ENCODE results near the gene P3R3URF. TPM values are rescaled to one million over a fixed set of nuclear protein-coding genes. Genes with fewer than 3 reads are reported as not detected.

The P3R3URF gene
- total RNA-seq, 2 donors from 2014 or later: not detected

- TF ChIP-seq, protein P1, sequence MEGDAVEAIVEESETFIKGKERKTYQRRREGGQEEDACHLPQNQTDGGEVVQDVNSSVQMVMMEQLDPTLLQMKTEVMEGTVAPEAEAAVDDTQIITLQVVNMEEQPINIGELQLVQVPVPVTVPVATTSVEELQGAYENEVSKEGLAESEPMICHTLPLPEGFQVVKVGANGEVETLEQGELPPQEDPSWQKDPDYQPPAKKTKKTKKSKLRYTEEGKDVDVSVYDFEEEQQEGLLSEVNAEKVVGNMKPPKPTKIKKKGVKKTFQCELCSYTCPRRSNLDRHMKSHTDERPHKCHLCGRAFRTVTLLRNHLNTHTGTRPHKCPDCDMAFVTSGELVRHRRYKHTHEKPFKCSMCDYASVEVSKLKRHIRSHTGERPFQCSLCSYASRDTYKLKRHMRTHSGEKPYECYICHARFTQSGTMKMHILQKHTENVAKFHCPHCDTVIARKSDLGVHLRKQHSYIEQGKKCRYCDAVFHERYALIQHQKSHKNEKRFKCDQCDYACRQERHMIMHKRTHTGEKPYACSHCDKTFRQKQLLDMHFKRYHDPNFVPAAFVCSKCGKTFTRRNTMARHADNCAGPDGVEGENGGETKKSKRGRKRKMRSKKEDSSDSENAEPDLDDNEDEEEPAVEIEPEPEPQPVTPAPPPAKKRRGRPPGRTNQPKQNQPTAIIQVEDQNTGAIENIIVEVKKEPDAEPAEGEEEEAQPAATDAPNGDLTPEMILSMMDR (conservative IDR thresholded peaks at IDR 0.05): no peak
- H3K4me3 Mint-ChIP-seq: no peak overlapping the region
- Histone ChIP-seq H3K36me3 (ENCODE audit: control insufficient read depth, insufficient read depth, low read length) (no peaks in the 10 kb centered on the region), H3K9ac (ENCODE audit: extremely low read depth, low read length, poor library complexity, severe bottlenecking) (no peak overlapping the region), H3K27ac (ENCODE audit: low read depth, low read length) (no peak overlapping the region), H3K4me3 (ENCODE audit: low read length) (no peak overlapping the region), H3K9me3 (ENCODE audit: control insufficient read depth, low read length) (no peaks in the 10 kb centered on the region), H3K27me3 (ENCODE audit: control insufficient read depth, insufficient read depth, low read length, poor library complexity, severe bottlenecking) (no peaks in the 10 kb centered on the region), H3K4me1 (ENCODE audit: control insufficient read depth, insufficient read depth, low read length) (peaks cover 11% of the 10 kb centered on the region)
- no peaks in the 10 kb centered on the region for H3K9me3 Mint-ChIP-seq
- peaks cover 9% of the 10 kb centered on the region for H3K27me3 Mint-ChIP-seq (ENCODE audit: insufficient read depth)
- WGBS, 2 experiments (ENCODE audit: insufficient coverage in 1 of 2, insufficient read length in 1 of 2): 57 to 90% methylated on average over 1 to 3 of the region's 3 CpGs
- DNase-seq: no peak
- H3K36me3 Mint-ChIP-seq (ENCODE audit: low read depth): no peaks in the 10 kb centered on the region
- no peak overlapping the region for H3K27ac Mint-ChIP-seq
- peaks cover 31% of the 10 kb centered on the region for H3K4me1 Mint-ChIP-seq
These were observed 41.5 kb downstream of the P3R3URF start for GRCh38 chr1:46134660-46135331.

GRCh38 chr1:46133781-46134350 lies 42.4 kb downstream of the P3R3URF start:
- Histone ChIP-seq H3K27me3 (ENCODE audit: control insufficient read depth, insufficient read depth, low read length, poor library complexity, severe bottlenecking) (no peaks in the 10 kb centered on the region), H3K9me3 (ENCODE audit: control insufficient read depth, low read length) (no peaks in the 10 kb centered on the region), H3K36me3 (ENCODE audit: control insufficient read depth, insufficient read depth, low read length) (no peaks in the 10 kb centered on the region), H3K4me1 (ENCODE audit: control insufficient read depth, insufficient read depth, low read length) (peaks cover 11% of the 10 kb centered on the region), H3K4me3 (ENCODE audit: low read length) (peak overlapping the region; percentile 96), H3K27ac (ENCODE audit: low read depth, low read length) (peak overlapping the region; percentile 100), H3K9ac (ENCODE audit: extremely low read depth, low read length, poor library complexity, severe bottlenecking) (peak overlapping the region; percentile 92)
- DNase-seq: no peak
- H3K4me1 Mint-ChIP-seq: peaks cover 31% of the 10 kb centered on the region
- no peaks in the 10 kb centered on the region for H3K36me3 Mint-ChIP-seq (ENCODE audit: low read depth)
- no peaks in the 10 kb centered on the region for H3K9me3 Mint-ChIP-seq
- peaks cover 9% of the 10 kb centered on the region for H3K27me3 Mint-ChIP-seq (ENCODE audit: insufficient read depth)
- peak overlapping the region; percentile 93 for H3K4me3 Mint-ChIP-seq
- 57 to 72% methylated on average over 2 to 3 of the region's 3 CpGs for WGBS, 2 experiments (ENCODE audit: insufficient coverage in 1 of 2, insufficient read length in 1 of 2)
- peak overlapping the region; percentile 100 for H3K27ac Mint-ChIP-seq
- TF ChIP-seq, protein P1 (conservative IDR thresholded peaks at IDR 0.05): no peak

GRCh38 chr1:46133181-46133658 lies 43.1 kb downstream of the P3R3URF start:
- Mint-ChIP-seq H3K27me3 (ENCODE audit: insufficient read depth) (peaks cover 9% of the 10 kb centered on the region), H3K4me3 (peak overlapping the region; percentile 93), H3K27ac (peak overlapping the region; percentile 100), H3K9me3 (no peaks in the 10 kb centered on the region), H3K36me3 (ENCODE audit: low read depth) (no peaks in the 10 kb centered on the region), H3K4me1 (peaks cover 31% of the 10 kb centered on the region)
- Histone ChIP-seq H3K27me3 (ENCODE audit: control insufficient read depth, insufficient read depth, low read length, poor library complexity, severe bottlenecking) (no peaks in the 10 kb centered on the region), H3K9me3 (ENCODE audit: control insufficient read depth, low read length) (no peaks in the 10 kb centered on the region), H3K9ac (ENCODE audit: extremely low read depth, low read length, poor library complexity, severe bottlenecking) (peak overlapping the region; percentile 92), H3K4me3 (ENCODE audit: low read length) (peak overlapping the region; percentile 96), H3K27ac (ENCODE audit: low read depth, low read length) (peak overlapping the region; percentile 100), H3K4me1 (ENCODE audit: control insufficient read depth, insufficient read depth, low read length) (peaks cover 11% of the 10 kb centered on the region), H3K36me3 (ENCODE audit: control insufficient read depth, insufficient read depth, low read length) (no peaks in the 10 kb centered on the region)
- WGBS, 2 experiments (ENCODE audit: insufficient coverage in 1 of 2, insufficient read length in 1 of 2): 0% methylated on average over 5 to 22 of the region's 22 CpGs
- TF ChIP-seq, protein P1 (conservative IDR thresholded peaks at IDR 0.05): no peak
- no peak for DNase-seq
